ENCODE results near the gene TIGD6.
"Not testable (repeated sequence)": the region's sequence is repeated elsewhere in the genome, so short reads cannot be mapped to it uniquely, and the experiment has no call there.

TIGD6 gene

DNA sequence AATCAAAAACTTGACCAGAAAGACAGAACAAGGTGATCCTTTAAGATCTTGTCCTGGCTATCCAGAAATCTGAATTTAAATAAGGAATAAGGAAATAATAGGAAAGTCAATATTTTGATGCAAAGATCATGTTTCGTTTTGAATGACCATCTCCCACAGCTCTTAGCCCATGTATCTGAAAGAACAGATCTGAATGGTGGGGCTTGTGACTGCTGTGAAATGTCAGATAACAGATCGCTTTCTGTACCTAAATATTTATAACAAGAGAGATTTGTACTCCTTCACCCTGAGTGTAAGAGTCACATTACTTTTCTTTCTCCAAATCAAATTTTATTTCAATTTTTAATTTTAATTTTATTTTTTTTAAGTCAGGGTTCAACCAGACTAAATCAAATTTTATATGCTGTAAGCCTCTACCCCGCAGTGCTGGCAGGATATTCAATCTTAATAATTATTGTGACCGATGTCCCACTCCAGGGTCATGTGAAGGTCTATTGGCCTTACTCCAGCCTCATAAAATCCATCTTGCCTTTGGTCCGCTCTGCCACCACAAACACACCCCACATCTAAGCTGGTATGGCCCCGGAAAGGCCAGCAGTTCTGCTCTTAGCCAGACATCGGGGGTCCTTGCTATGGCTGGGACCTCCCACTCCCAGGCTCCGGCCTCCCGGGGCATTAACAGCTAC is 46.9 kb downstream of the TIGD6 start:
- Histone ChIP-seq H3K4me1 (ENCODE audit: insufficient read depth, low read length) (no peaks in the 10 kb centered on the region), H3K4me3 (ENCODE audit: low read length) (no peak overlapping the region), H3K9me3 (ENCODE audit: insufficient read depth, low read depth, low read length) (no peaks in the 10 kb centered on the region), H3K36me3 (ENCODE audit: insufficient read depth, low read length) (no peaks in the 10 kb centered on the region), H3K9ac (ENCODE audit: low read depth, low read length) (no peak overlapping the region), H3K27ac (ENCODE audit: low read depth, low read length) (no peak overlapping the region), H3K27me3 (ENCODE audit: insufficient read depth, low read length) (no peaks in the 10 kb centered on the region)
- WGBS = 97% methylated on average over 9 of the region's 9 CpGs

- Histone ChIP-seq H3K9me3 (ENCODE audit: insufficient read depth, low read depth, low read length) (no peaks in the 10 kb centered on the region), H3K36me3 (ENCODE audit: insufficient read depth, low read length) (no peaks in the 10 kb centered on the region), H3K27me3 (ENCODE audit: insufficient read depth, low read length) (no peaks in the 10 kb centered on the region), H3K27ac (ENCODE audit: low read depth, low read length) (no peak overlapping the region), H3K9ac (ENCODE audit: low read depth, low read length) (no peak overlapping the region), H3K4me3 (ENCODE audit: low read length) (no peak overlapping the region), H3K4me1 (ENCODE audit: insufficient read depth, low read length) (no peaks in the 10 kb centered on the region)
- 80% methylated on average over 6 of the region's 6 CpGs for WGBS
Observed at GRCh38 chr5:149951138-149951749, 49.2 kb downstream of the TIGD6 start.

DNA sequence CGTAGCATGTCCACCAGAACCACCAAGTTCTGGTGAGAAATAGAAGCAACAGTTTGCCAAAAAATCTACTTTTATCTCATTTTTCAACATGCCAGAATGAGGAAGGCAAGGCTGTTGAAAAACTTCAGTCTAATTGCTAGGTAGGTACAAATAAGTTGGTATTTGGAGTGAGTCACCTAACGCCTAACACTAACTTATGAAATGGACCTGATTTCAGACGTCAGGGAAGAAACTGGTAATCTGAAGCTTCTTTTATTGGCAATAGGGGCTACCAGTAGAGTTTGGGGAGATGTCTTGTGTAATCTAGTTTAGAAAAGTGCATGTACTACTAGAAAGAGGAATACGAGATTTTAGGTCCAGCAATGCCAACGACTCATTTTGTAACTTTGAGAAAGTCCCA is 51.5 kb downstream of the TIGD6 start:
- Histone ChIP-seq H3K27ac (ENCODE audit: low read depth, low read length) (no peak overlapping the region), H3K9me3 (ENCODE audit: insufficient read depth, low read depth, low read length) (no peaks in the 10 kb centered on the region), H3K9ac (ENCODE audit: low read depth, low read length) (no peak overlapping the region), H3K27me3 (ENCODE audit: insufficient read depth, low read length) (no peaks in the 10 kb centered on the region), H3K4me1 (ENCODE audit: insufficient read depth, low read length) (no peaks in the 10 kb centered on the region), H3K36me3 (ENCODE audit: insufficient read depth, low read length) (no peaks in the 10 kb centered on the region), H3K4me3 (ENCODE audit: low read length) (no peak overlapping the region)
- 89% methylated on average over 5 of the region's 5 CpGs for WGBS

GRCh38 chr5:149946118-149946517 is 54.3 kb downstream of the TIGD6 start:
- WGBS = 90% methylated on average over 3 of the region's 3 CpGs
- H3K27ac ChIP-seq (ENCODE audit: low read depth, low read length) = no peak overlapping the region
- H3K9ac ChIP-seq (ENCODE audit: low read depth, low read length) = no peak overlapping the region
- no peaks in the 10 kb centered on the region for H3K9me3 ChIP-seq (ENCODE audit: insufficient read depth, low read depth, low read length)
- H3K27me3 ChIP-seq (ENCODE audit: insufficient read depth, low read length) = no peaks in the 10 kb centered on the region
- no peaks in the 10 kb centered on the region for H3K36me3 ChIP-seq (ENCODE audit: insufficient read depth, low read length)
- no peak overlapping the region for H3K4me3 ChIP-seq (ENCODE audit: low read length)
- no peaks in the 10 kb centered on the region for H3K4me1 ChIP-seq (ENCODE audit: insufficient read depth, low read length)

- no peak within 1 kb of the TSS for H3K9ac ChIP-seq (ENCODE audit: low read depth, low read length)
- no peaks in the 10 kb centered on the region for H3K4me1 ChIP-seq (ENCODE audit: insufficient read depth, low read length)
- no peak within 1 kb of the TSS for H3K27ac ChIP-seq (ENCODE audit: low read depth, low read length)
- no peaks in the 10 kb centered on the region for H3K27me3 ChIP-seq (ENCODE audit: insufficient read depth, low read length)
- H3K4me3 ChIP-seq (ENCODE audit: low read length) = no peak within 1 kb of the TSS
- no peaks in the 10 kb centered on the region for H3K36me3 ChIP-seq (ENCODE audit: insufficient read depth, low read length)
- WGBS = 93% methylated on average over 2 of the region's 2 CpGs
- no peaks in the 10 kb centered on the region for H3K9me3 ChIP-seq (ENCODE audit: insufficient read depth, low read depth, low read length)
Observed at GRCh38 chr5:149944666-149945065, 55.8 kb downstream of the TIGD6 start, which contains the start of gene PDE6A. Gene PDE6A (minus strand): TSS chr5:149944793. CDS start chr5:149944673, 120 bp downstream.

DNA sequence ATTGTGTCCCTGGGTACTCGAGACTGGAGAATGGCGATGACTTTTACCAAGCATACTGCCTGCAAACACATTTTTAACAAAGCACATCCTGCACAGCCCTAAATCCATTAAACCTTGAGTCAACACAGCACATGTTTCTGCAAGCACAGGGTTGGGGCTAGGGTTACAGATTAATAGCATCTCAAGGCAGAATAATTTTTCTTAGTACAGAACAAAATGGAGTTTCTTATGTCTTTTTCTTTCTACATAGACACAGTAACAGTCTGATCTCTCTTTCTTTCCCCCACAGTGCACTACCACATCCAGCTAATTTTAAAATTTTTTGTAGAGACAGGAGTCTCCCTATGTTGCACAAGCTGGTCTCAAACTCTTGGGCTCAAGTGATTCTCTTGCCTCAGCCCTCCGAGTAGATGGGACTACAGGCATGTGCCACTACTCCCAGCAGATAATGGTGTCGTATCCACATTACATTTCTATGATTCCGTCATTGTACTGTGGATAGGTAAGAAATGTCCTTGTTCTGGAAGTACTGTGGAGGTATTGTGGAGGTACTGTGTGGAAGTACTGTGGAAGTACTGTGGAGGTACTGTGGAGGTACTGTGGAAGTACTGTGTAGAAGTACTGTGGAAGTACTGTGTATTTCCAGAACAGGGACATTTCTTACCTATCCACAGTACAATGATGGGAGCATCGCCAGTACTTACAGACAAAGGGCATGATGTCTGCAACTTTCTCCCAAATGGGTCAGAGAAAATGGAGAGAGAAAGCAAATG is 57.1 kb downstream of the TIGD6 start:
- 92% methylated on average over 6 of the region's 6 CpGs for WGBS
- not testable (repeated sequence) for H3K36me3 ChIP-seq (ENCODE audit: insufficient read depth, low read length); H3K4me1 ChIP-seq (ENCODE audit: insufficient read depth, low read length); H3K27ac ChIP-seq (ENCODE audit: low read depth, low read length); H3K9me3 ChIP-seq (ENCODE audit: insufficient read depth, low read depth, low read length); H3K27me3 ChIP-seq (ENCODE audit: insufficient read depth, low read length); H3K9ac ChIP-seq (ENCODE audit: low read depth, low read length); H3K4me3 ChIP-seq (ENCODE audit: low read length)
